Panc1 (cell line): ENCODE data around the gene ACADM. TPM values are rescaled to one million over a fixed set of nuclear protein-coding genes. Genes with fewer than 3 reads are reported as not detected.

Source experiments
- ATAC-seq: fragments of 200-7000 bp; cut with Tn5 transposase; 2 replicates; pipeline ENCODE4 v1.9.1; 2020; ENCODE audit warnings: mild to moderate bottlenecking, moderate library complexity
- BruUV-seq: library from RNA; stranded (reverse); fragments of 400-500 nt; replicated peaks from 2 replicates; lab custom pipeline; 2021; lab: Mats Ljungman, UMichigan
- CTCF ChIA-PET: fragments of 300-600 bp; sonication (Branson Sonifier 250); formaldehyde crosslinking; loops from one replicate; lab custom pipeline; 2022; ENCODE audit warnings: antibody characterized with exemption; lab: Charles Lee
- POLR2A ChIA-PET: fragments of 300-600 bp; sonication (Branson Sonifier 250); formaldehyde crosslinking; loops from one replicate; lab custom pipeline; 2022; ENCODE audit warnings: antibody characterized with exemption; lab: Charles Lee
- DNase-seq: peaks from one replicate; pipeline ENCODE4 v3.0.0-alpha.2; 2010; ENCODE audit warnings: low read depth, low spot score
- H3K27ac ChIP-seq: 2 replicates; pipeline ENCODE4 v1.5.1; 2011; ENCODE audit warnings: mild to moderate bottlenecking, low read length, inconsistent platforms
- H3K27me3 ChIP-seq: fragments of 200-500 bp; sonication (Bioruptor generic); 2 replicates; pipeline ENCODE4 v1.6.0; 2014; ENCODE audit warnings: low read length, inconsistent platforms; ENCODE audit not compliant: control insufficient read depth, insufficient read depth
- H3K36me3 ChIP-seq: fragments of 200-500 bp; sonication (Bioruptor generic); 2 replicates; pipeline ENCODE4 v1.5.1; 2014; ENCODE audit warnings: inconsistent platforms, mild to moderate bottlenecking, low read length, moderate library complexity; ENCODE audit not compliant: control insufficient read depth, insufficient read depth
- H3K4me1 ChIP-seq: 2 replicates; pipeline ENCODE4 v1.5.1; 2011; ENCODE audit warnings: inconsistent platforms, mild to moderate bottlenecking, low read length, moderate library complexity; ENCODE audit not compliant: control insufficient read depth, insufficient read depth
- H3K4me3 ChIP-seq, 2 experiments: 2 replicates each; pipeline ENCODE4 v1.5.1; 2011 to 2012; ENCODE audit warnings: low read depth in 2 of 2, low read length in 2 of 2, mild to moderate bottlenecking in 2 of 2, inconsistent platforms in 1 of 2, moderate library complexity in 1 of 2
- H3K9me3 ChIP-seq: fragments of 200-500 bp; sonication (Bioruptor generic); 2 replicates; pipeline ENCODE4 v1.5.1; 2014; ENCODE audit warnings: low read depth, mild to moderate bottlenecking, inconsistent platforms, low read length, moderate library complexity; ENCODE audit not compliant: control insufficient read depth, insufficient read depth
- POLR2AphosphoS5 ChIP-seq: IDR thresholded peaks from 2 replicates; pipeline ENCODE4 v1.6.1; 2012; ENCODE audit warnings: mild to moderate bottlenecking, low read depth, low read length, moderate library complexity
- SIN3A ChIP-seq: IDR thresholded peaks from 2 replicates; pipeline ENCODE4 v1.6.1; 2012; ENCODE audit warnings: low read depth, mild to moderate bottlenecking, low read length, moderate library complexity, borderline replicate concordance; ENCODE audit not compliant: insufficient read depth
- TCF7L2 ChIP-seq: IDR thresholded peaks from 2 replicates; pipeline ENCODE4 v1.6.1; 2011; ENCODE audit warnings: mild to moderate bottlenecking, low read depth, low read length, inconsistent platforms
- in situ Hi-C: cut with HindIII; loops from 2 replicates; pipeline ENCODE4 v1.10.0; 2016; ENCODE audit warnings: low sequenced_read_pairs, low pct_unique_long_range_greater_than_20kb
- intact Hi-C: fragments of 100-400 bp; cut with micrococcal nuclease; formaldehyde crosslinking; loops from one replicate; pipeline ENCODE4 v1.10.0; 2022; ENCODE audit not compliant: unreplicated experiment
- total RNA-seq: library from RNA; stranded (reverse); gene quantifications from one replicate; pipeline ENCODE4 v1.2.1, GENCODE V29; 2021; ENCODE audit not compliant: unreplicated experiment
- TF ChIP-seq, protein P1 (sequence below): fragments of 450-650 bp; IDR thresholded peaks from 2 replicates; pipeline ENCODE4 v1.5.1; 2017; ENCODE audit warnings: mild to moderate bottlenecking
- TF ChIP-seq, protein P2 (sequence below), 2 experiments: IDR thresholded peaks; 2 replicates each; pipeline ENCODE4 v1.6.1; 2011 to 2012; ENCODE audit warnings: low read depth in 2 of 2, control low read depth in 1 of 2, low read length in 1 of 2, mild to moderate bottlenecking in 1 of 2, moderate library complexity in 1 of 2; ENCODE audit not compliant: insufficient read depth in 1 of 2

Gene ACADM
- total RNA-seq, 1 experiment from 2014 or later, result 57.2 TPM

GRCh38 chr1:75792091-75792490 lies 67.6 kb downstream of the ACADM start:
- in situ Hi-C loops, result no loop called here
- Histone ChIP-seq H3K4me3 (no peak overlapping the region), H3K27me3 (no peaks in the 10 kb centered on the region), H3K4me1 (peaks cover 35% of the 10 kb centered on the region), H3K36me3 (peaks cover 78% of the 10 kb centered on the region), H3K27ac (no peak overlapping the region), H3K9me3 (no peaks in the 10 kb centered on the region)
- no TSS peak for BruUV-seq
- intact Hi-C loops, result no loop called here
- ATAC-seq (no peak), DNase-seq (no peak)
- ChIA-PET CTCF (no interaction called here), POLR2A (no interaction called here)
- TF ChIP-seq SIN3A (no peak), TCF7L2 (no peak), POLR2AphosphoS5 (no peak)
- TF ChIP-seq, protein P1, sequence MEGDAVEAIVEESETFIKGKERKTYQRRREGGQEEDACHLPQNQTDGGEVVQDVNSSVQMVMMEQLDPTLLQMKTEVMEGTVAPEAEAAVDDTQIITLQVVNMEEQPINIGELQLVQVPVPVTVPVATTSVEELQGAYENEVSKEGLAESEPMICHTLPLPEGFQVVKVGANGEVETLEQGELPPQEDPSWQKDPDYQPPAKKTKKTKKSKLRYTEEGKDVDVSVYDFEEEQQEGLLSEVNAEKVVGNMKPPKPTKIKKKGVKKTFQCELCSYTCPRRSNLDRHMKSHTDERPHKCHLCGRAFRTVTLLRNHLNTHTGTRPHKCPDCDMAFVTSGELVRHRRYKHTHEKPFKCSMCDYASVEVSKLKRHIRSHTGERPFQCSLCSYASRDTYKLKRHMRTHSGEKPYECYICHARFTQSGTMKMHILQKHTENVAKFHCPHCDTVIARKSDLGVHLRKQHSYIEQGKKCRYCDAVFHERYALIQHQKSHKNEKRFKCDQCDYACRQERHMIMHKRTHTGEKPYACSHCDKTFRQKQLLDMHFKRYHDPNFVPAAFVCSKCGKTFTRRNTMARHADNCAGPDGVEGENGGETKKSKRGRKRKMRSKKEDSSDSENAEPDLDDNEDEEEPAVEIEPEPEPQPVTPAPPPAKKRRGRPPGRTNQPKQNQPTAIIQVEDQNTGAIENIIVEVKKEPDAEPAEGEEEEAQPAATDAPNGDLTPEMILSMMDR, result no peak
- TF ChIP-seq, protein P2, sequence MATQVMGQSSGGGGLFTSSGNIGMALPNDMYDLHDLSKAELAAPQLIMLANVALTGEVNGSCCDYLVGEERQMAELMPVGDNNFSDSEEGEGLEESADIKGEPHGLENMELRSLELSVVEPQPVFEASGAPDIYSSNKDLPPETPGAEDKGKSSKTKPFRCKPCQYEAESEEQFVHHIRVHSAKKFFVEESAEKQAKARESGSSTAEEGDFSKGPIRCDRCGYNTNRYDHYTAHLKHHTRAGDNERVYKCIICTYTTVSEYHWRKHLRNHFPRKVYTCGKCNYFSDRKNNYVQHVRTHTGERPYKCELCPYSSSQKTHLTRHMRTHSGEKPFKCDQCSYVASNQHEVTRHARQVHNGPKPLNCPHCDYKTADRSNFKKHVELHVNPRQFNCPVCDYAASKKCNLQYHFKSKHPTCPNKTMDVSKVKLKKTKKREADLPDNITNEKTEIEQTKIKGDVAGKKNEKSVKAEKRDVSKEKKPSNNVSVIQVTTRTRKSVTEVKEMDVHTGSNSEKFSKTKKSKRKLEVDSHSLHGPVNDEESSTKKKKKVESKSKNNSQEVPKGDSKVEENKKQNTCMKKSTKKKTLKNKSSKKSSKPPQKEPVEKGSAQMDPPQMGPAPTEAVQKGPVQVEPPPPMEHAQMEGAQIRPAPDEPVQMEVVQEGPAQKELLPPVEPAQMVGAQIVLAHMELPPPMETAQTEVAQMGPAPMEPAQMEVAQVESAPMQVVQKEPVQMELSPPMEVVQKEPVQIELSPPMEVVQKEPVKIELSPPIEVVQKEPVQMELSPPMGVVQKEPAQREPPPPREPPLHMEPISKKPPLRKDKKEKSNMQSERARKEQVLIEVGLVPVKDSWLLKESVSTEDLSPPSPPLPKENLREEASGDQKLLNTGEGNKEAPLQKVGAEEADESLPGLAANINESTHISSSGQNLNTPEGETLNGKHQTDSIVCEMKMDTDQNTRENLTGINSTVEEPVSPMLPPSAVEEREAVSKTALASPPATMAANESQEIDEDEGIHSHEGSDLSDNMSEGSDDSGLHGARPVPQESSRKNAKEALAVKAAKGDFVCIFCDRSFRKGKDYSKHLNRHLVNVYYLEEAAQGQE (IDR thresholded peaks at IDR 0.05; ENCODE audit: insufficient read depth in 1 of 2, low read depth in 2 of 2, low read length in 1 of 2), result no peak

GRCh38 chr1:75794382-75794781 lies 69.9 kb downstream of the ACADM start:
- H3K36me3 ChIP-seq, result peaks cover 56% of the 10 kb centered on the region
- ChIA-PET CTCF (no interaction called here), POLR2A (no interaction called here)
- in situ Hi-C loops (no loop called here), intact Hi-C loops (no loop called here)
- no peak overlapping the region for H3K27ac ChIP-seq
- H3K9me3 ChIP-seq, result no peaks in the 10 kb centered on the region
- TF ChIP-seq TCF7L2 (no peak), SIN3A (no peak), POLR2AphosphoS5 (no peak)
- TF ChIP-seq, protein P1, result no peak
- TF ChIP-seq, protein P2 (IDR thresholded peaks at IDR 0.05; ENCODE audit: insufficient read depth in 1 of 2, low read depth in 2 of 2, low read length in 1 of 2), result no peak
- H3K4me3 ChIP-seq, result no peak overlapping the region
- no peaks in the 10 kb centered on the region for H3K27me3 ChIP-seq
- no peak for ATAC-seq
- H3K4me1 ChIP-seq, result peaks cover 24% of the 10 kb centered on the region
- no TSS peak for BruUV-seq
- DNase-seq, result no peak
